CD14-positive monocyte (primary cell): ENCODE measurements around the gene TPX2. TPM values are rescaled to one million over a fixed set of nuclear protein-coding genes. Genes with fewer than 3 reads are reported as not detected.

ENCODE experiments used
- DNase-seq, 3 donors: peaks; one replicate each; pipeline ENCODE4 v3.0.0-alpha.2; 2011 to 2022
- H2AFZ ChIP-seq: 2 replicates; pipeline ENCODE4 v1.6.0; 2012; ENCODE audit warnings: mild to moderate bottlenecking, low read depth, low read length, inconsistent platforms; ENCODE audit not compliant: insufficient read depth, poor library complexity, severe bottlenecking
- H3K27ac ChIP-seq, 2 donors: 1 replicate in 1 of 2; 2 replicates in 1 of 2; pipeline ENCODE4 v1.5.1; 2012 to 2013; ENCODE audit warnings: low read length in 2 of 2, control low read depth in 1 of 2, inconsistent platforms in 1 of 2, low read depth in 1 of 2, mild to moderate bottlenecking in 1 of 2
- H3K27me3 ChIP-seq, 2 donors: one replicate each; pipeline versions ENCODE4 v1.6.0 to v1.6.1; 2011 to 2013; ENCODE audit warnings: low read length in 2 of 2; ENCODE audit not compliant: control insufficient read depth in 2 of 2, insufficient read depth in 2 of 2
- H3K36me3 ChIP-seq, 2 donors: replicated peaks in 1 of 2; 1 replicate in 1 of 2; 2 replicates in 1 of 2; pipeline versions ENCODE4 v1.5.1 to v1.6.1; 2012 to 2013; ENCODE audit warnings: low read length in 2 of 2, control low read depth in 1 of 2, inconsistent platforms in 1 of 2, mild to moderate bottlenecking in 1 of 2; ENCODE audit not compliant: insufficient read depth in 2 of 2, control insufficient read depth in 1 of 2
- H3K4me1 ChIP-seq, 2 donors: 1 replicate in 1 of 2; 2 replicates in 1 of 2; pipeline versions ENCODE4 v1.5.1 to v1.6.1; 2012 to 2013; ENCODE audit warnings: low read length in 2 of 2, control low read depth in 1 of 2, inconsistent platforms in 1 of 2, mild to moderate bottlenecking in 1 of 2, moderate library complexity in 1 of 2; ENCODE audit not compliant: insufficient read depth in 2 of 2, control insufficient read depth in 1 of 2
- H3K4me2 ChIP-seq: replicated peaks from 2 replicates; pipeline ENCODE3; 2012; ENCODE audit warnings: low read length, moderate library complexity, mild to moderate bottlenecking; ENCODE audit not compliant: poor library complexity, severe bottlenecking; ENCODE audit errors: extremely low read depth
- H3K4me3 ChIP-seq, 3 experiments: fragments of 200-600 bp in 1 of 3; sonication (generic) in 1 of 3; replicated peaks in 1 of 3; 1 replicate in 2 of 3; 2 replicates in 1 of 3; pipeline ENCODE4 v1.5.1; 2011 to 2013; ENCODE audit warnings: low read length in 3 of 3, mild to moderate bottlenecking in 3 of 3, control low read depth in 2 of 3, low read depth in 2 of 3, inconsistent platforms in 1 of 3, moderate library complexity in 1 of 3
- H3K79me2 ChIP-seq: 2 replicates; pipeline ENCODE4 v1.6.0; 2012; ENCODE audit warnings: mild to moderate bottlenecking, control low read depth, inconsistent platforms, low read length, moderate library complexity; ENCODE audit not compliant: insufficient read depth
- H3K9ac ChIP-seq: 2 replicates; pipeline ENCODE4 v1.6.0; 2017; ENCODE audit warnings: low read length, mild to moderate bottlenecking; ENCODE audit not compliant: insufficient read depth, poor library complexity, severe bottlenecking
- H3K9me3 ChIP-seq, 2 donors: replicated peaks in 1 of 2; 1 replicate in 1 of 2; 2 replicates in 1 of 2; pipeline versions ENCODE4 v1.5.1 to v1.6.1; 2012 to 2013; ENCODE audit warnings: low read length in 2 of 2, control low read depth in 1 of 2; ENCODE audit not compliant: control insufficient read depth in 1 of 2, insufficient read depth in 1 of 2
- H4K20me1 ChIP-seq: 2 replicates; pipeline ENCODE4 v1.6.0; 2012; ENCODE audit warnings: mild to moderate bottlenecking, low read length, control low read depth, moderate library complexity; ENCODE audit not compliant: insufficient read depth
- H3K27ac Mint-ChIP-seq, 7 donors: one replicate each; pipeline ENCODE4 v1.8.0; 2020; ENCODE audit warnings: mild to moderate bottlenecking in 7 of 7, mixed read lengths in 7 of 7, moderate library complexity in 6 of 7, inconsistent platforms in 2 of 7
- H3K27me3 Mint-ChIP-seq, 3 donors: one replicate each; pipeline ENCODE4 v1.8.0; 2021 to 2022; ENCODE audit warnings: low read depth in 3 of 3, mild to moderate bottlenecking in 3 of 3, mixed read lengths in 3 of 3, moderate library complexity in 3 of 3, inconsistent platforms in 1 of 3
- H3K36me3 Mint-ChIP-seq, 2 donors: one replicate each; pipeline ENCODE4 v1.8.0; 2020; ENCODE audit warnings: mixed read lengths in 2 of 2, inconsistent platforms in 1 of 2, mild to moderate bottlenecking in 1 of 2
- H3K4me1 Mint-ChIP-seq: one replicate; pipeline ENCODE4 v1.8.0; 2020; ENCODE audit warnings: mild to moderate bottlenecking, mixed read lengths
- H3K4me3 Mint-ChIP-seq, 2 donors: one replicate each; pipeline ENCODE4 v1.8.0; 2020; ENCODE audit warnings: mild to moderate bottlenecking in 2 of 2, mixed read lengths in 2 of 2, moderate library complexity in 1 of 2
- H3K9me3 Mint-ChIP-seq, 7 donors: one replicate each; pipeline ENCODE4 v1.8.0; 2020 to 2022; ENCODE audit warnings: mixed read lengths in 7 of 7, mild to moderate bottlenecking in 6 of 7, moderate library complexity in 6 of 7, inconsistent platforms in 2 of 7
- CTCF ChIP-seq: fragments of 200-600 bp; IDR thresholded peaks from one replicate; pipeline ENCODE4 v1.8.0; 2022; ENCODE audit warnings: antibody characterized with exemption, mild to moderate bottlenecking
- WGBS: methylation state at CpG from one replicate; pipeline ENCODE4 v1.1.5; 2013; ENCODE audit warnings: missing lambda C conversion rate; ENCODE audit not compliant: insufficient coverage; 5-methylcytosine and 5-hydroxymethylcytosine counted together
- intact Hi-C, 2 donors: fragments of 100-400 bp; cut with micrococcal nuclease; formaldehyde crosslinking; loops; one replicate each; pipeline versions ENCODE4 v1.15.0 to v1.15.1; 2023
- polyA plus RNA-seq, 3 donors: library from polyadenylated mRNA; depleted of rRNA in 1 of 3; unstranded in 2 of 3; stranded (reverse) in 1 of 3; fragments of 300-500 nt in 2 of 3; fragments of >200 nt in 1 of 3; fragmentation: Illumina TruSeq in 2 of 3; gene quantifications; 1 replicate in 2 of 3; 2 replicates in 1 of 3; pipeline ENCODE4 v1.2.3, GENCODE V29; 2012 to 2021

Gene TPX2
- polyA plus RNA-seq, 3 donors, result 0.06 TPM; not detected in 2

GRCh38 chr20:31831211-31831610 lies 92.1 kb downstream of the TPX2 start:
- TF ChIP-seq CTCF, result no peak
- Histone ChIP-seq H2AFZ (no peak overlapping the region), H3K9ac (no peak overlapping the region), H3K27ac (no peak overlapping the region), H3K36me3 (no peaks in the 10 kb centered on the region), H3K79me2 (no peaks in the 10 kb centered on the region), H3K4me2 (no peak overlapping the region), H3K4me1 (peaks cover 11 to 13% of the 10 kb centered on the region in 2 donors), H3K4me3 (no peak overlapping the region), H4K20me1 (no peaks in the 10 kb centered on the region), H3K9me3 (no peaks in the 10 kb centered on the region), H3K27me3 (peaks cover 0 to 20% of the 10 kb centered on the region in 2 donors)
- no peak overlapping the region for H3K27ac Mint-ChIP-seq
- peaks cover 17 to 35% (median 34%) of the 10 kb centered on the region in 3 donors for H3K27me3 Mint-ChIP-seq
- no peaks in the 10 kb centered on the region for H3K4me1 Mint-ChIP-seq
- H3K9me3 Mint-ChIP-seq, result peaks cover 0 to 2% (median 0%) of the 10 kb centered on the region in 7 donors
- no peak for DNase-seq
- H3K4me3 Mint-ChIP-seq, result no peak overlapping the region
- WGBS, result 87% methylated on average over 3 of the region's 6 CpGs
- intact Hi-C loops, result no loop called here
- peaks cover 0 to 2% of the 10 kb centered on the region in 2 donors for H3K36me3 Mint-ChIP-seq

GRCh38 chr20:31831771-31832306 lies 92.7 kb downstream of the TPX2 start:
- no peak overlapping the region for H3K27ac ChIP-seq
- H3K9me3 Mint-ChIP-seq, result peaks cover 0 to 2% (median 0%) of the 10 kb centered on the region in 7 donors
- peaks cover 18 to 20% of the 10 kb centered on the region in 2 donors for H3K4me1 ChIP-seq
- intact Hi-C loops, result no loop called here
- 96% methylated on average over 16 of the region's 17 CpGs for WGBS
- no peak overlapping the region for H3K4me3 Mint-ChIP-seq
- no peak overlapping the region for H3K27ac Mint-ChIP-seq
- peaks cover 17 to 39% (median 34%) of the 10 kb centered on the region in 3 donors for H3K27me3 Mint-ChIP-seq
- no peaks in the 10 kb centered on the region for H3K36me3 ChIP-seq
- H3K4me3 ChIP-seq, result no peak overlapping the region
- H3K4me1 Mint-ChIP-seq, result no peaks in the 10 kb centered on the region
- no peaks in the 10 kb centered on the region for H4K20me1 ChIP-seq
- no peaks in the 10 kb centered on the region for H3K9me3 ChIP-seq
- H3K4me2 ChIP-seq, result no peak overlapping the region
- H3K36me3 Mint-ChIP-seq, result peaks cover 0 to 2% of the 10 kb centered on the region in 2 donors
- DNase-seq, result no peak
- TF ChIP-seq CTCF, result no peak
- H2AFZ ChIP-seq, result no peak overlapping the region
- H3K9ac ChIP-seq, result no peak overlapping the region
- peaks cover 0 to 20% of the 10 kb centered on the region in 2 donors for H3K27me3 ChIP-seq
- H3K79me2 ChIP-seq, result no peaks in the 10 kb centered on the region
